ENCODE results near the gene RRP8.

DNA sequence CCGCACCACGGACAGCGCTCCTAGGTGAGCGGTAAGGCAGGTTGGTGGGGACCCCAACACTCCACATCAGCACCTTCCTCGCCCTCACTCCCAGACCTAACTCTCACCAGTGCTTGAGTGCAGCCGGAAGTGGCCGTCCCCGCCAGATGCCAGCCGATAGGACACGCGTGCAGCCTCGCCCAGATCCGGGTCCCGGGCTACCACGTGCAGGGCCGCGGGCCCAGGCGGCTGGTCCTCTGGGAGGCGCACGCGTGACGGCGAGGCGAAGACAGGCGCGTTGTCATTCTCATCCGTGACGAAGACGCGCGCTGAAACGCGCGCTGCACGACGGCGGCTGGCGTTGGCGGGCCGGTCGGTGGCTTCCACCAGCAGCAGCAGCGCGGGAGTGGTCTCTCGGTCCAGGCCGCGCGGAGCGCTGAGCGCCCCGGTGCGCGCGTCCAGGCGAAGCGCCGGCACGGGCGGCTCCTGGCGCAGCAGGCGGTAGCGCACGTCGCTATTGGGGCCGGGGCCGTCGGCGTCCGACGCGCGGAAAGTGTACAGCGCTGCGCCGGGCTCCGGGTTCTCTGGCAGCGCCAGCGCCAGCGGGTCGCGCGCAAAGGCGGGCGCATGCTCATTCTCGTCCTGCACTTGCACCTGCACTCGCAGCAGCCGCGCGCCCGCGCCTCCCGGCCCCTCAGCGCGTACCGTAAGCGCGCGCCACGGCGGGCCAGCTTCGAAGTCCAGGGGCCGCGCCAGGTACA is 26.6 kb upstream of the RRP8 start:
- TF ChIP-seq, protein P1, sequence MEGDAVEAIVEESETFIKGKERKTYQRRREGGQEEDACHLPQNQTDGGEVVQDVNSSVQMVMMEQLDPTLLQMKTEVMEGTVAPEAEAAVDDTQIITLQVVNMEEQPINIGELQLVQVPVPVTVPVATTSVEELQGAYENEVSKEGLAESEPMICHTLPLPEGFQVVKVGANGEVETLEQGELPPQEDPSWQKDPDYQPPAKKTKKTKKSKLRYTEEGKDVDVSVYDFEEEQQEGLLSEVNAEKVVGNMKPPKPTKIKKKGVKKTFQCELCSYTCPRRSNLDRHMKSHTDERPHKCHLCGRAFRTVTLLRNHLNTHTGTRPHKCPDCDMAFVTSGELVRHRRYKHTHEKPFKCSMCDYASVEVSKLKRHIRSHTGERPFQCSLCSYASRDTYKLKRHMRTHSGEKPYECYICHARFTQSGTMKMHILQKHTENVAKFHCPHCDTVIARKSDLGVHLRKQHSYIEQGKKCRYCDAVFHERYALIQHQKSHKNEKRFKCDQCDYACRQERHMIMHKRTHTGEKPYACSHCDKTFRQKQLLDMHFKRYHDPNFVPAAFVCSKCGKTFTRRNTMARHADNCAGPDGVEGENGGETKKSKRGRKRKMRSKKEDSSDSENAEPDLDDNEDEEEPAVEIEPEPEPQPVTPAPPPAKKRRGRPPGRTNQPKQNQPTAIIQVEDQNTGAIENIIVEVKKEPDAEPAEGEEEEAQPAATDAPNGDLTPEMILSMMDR (IDR thresholded peaks at IDR 0.05; ENCODE audit: insufficient read depth, low read length, poor library complexity, severe bottlenecking), result no peak
- TF ChIP-seq EZH2phosphoT487 (conservative IDR thresholded peaks at IDR 0.05; ENCODE audit: low read length), result no peak

Data from SU-DHL-6 (cell line).